HG03039 (cell line): ENCODE measurements around the gene RNF223.

Source experiments
- ATAC-seq: cut with Tn5 transposase; IDR thresholded peaks from one replicate; pipeline ENCODE4 v1.9.1; 2021; ENCODE audit warnings: mild to moderate bottlenecking, moderate library complexity; ENCODE audit not compliant: unreplicated experiment

Gene RNF223

GRCh38 chr1:1073743-1074587, at the start of gene RNF223:
TSS of gene RNF223 (minus strand) at chr1:1074306. CDS start at chr1:1072566, 1,740 bp downstream.
- ATAC-seq = no peak

- ATAC-seq = no peak
Observed at GRCh38 chr1:1122981-1123480, 48.9 kb upstream of the RNF223 start.

GRCh38 chr1:1122078-1122811, 48.1 kb upstream of the RNF223 start:
- ATAC-seq = no peak

GRCh38 chr1:1121611-1122077, 47.5 kb upstream of the RNF223 start:
- ATAC-seq = no peak

- no peak for ATAC-seq
Observed at GRCh38 chr1:1120866-1121591, 46.9 kb upstream of the RNF223 start.

- ATAC-seq = no peak
Observed at GRCh38 chr1:1120096-1120495, 46.0 kb upstream of the RNF223 start.

GRCh38 chr1:1119272-1119890, 45.3 kb upstream of the RNF223 start:
- no peak for ATAC-seq

- no peak for ATAC-seq
Observed at GRCh38 chr1:1118876-1119220, 44.7 kb upstream of the RNF223 start.

GRCh38 chr1:1118011-1118875, 44.1 kb upstream of the RNF223 start:
- no peak for ATAC-seq

GRCh38 chr1:1117469-1117831, 43.3 kb upstream of the RNF223 start:
- no peak for ATAC-seq

- ATAC-seq = no peak
Observed at GRCh38 chr1:1116701-1117468, 42.8 kb upstream of the RNF223 start.

- ATAC-seq = peak; percentile 87
Observed at GRCh38 chr1:1115786-1116700, 41.9 kb upstream of the RNF223 start, which contains the start of gene C1orf159. TSS of gene C1orf159 (minus strand) at chr1:1116089. CDS start at chr1:1091543, 24,546 bp downstream.

GRCh38 chr1:1115136-1115785, 41.2 kb upstream of the RNF223 start:
- no peak for ATAC-seq

- ATAC-seq = no peak
Observed at GRCh38 chr1:1114431-1114830, 40.3 kb upstream of the RNF223 start.

- no peak for ATAC-seq
Observed at GRCh38 chr1:1112237-1112985, 38.3 kb upstream of the RNF223 start.

- no peak for ATAC-seq
Observed at GRCh38 chr1:1111516-1112236, 37.6 kb upstream of the RNF223 start.
